Common myeloid progenitor, CD34-positive (primary cell): ENCODE results near the gene EDN3.
"Not testable (repeated sequence)": the region's sequence is repeated elsewhere in the genome, so short reads cannot be mapped to it uniquely, and the experiment has no call there.

Experiments used
- CTCF ChIA-PET: fragments of 350-600 bp; sonication (Branson Sonifier 250); formaldehyde crosslinking; loops from one replicate; lab custom pipeline; 2021; ENCODE audit warnings: antibody characterized with exemption; lab: Charles Lee
- POLR2A ChIA-PET: fragments of 350-600 bp; sonication (Branson Sonifier 250); formaldehyde crosslinking; loops from one replicate; lab custom pipeline; 2021; ENCODE audit warnings: antibody characterized with exemption; lab: Charles Lee
- DNase-seq, 3 donors: peaks; one replicate each; pipeline versions ENCODE4 v3.0.0 to v3.0.0-alpha.2; 2013
- H3K27ac ChIP-seq, 2 experiments: 1 replicate in 1 of 2; 2 replicates in 1 of 2; pipeline ENCODE4 v1.7.0; 2013; ENCODE audit warnings: inconsistent platforms in 2 of 2, low read length in 2 of 2, mild to moderate bottlenecking in 2 of 2, low read depth in 1 of 2, moderate library complexity in 1 of 2; ENCODE audit not compliant: severe bottlenecking in 2 of 2, insufficient read depth in 1 of 2, poor library complexity in 1 of 2
- H3K27me3 ChIP-seq, 5 experiments: replicated peaks in 2 of 5; 1 replicate in 3 of 5; 2 replicates in 2 of 5; pipeline versions ENCODE4 v1.6.1 to v1.7.0; 2013; ENCODE audit warnings: low read length in 4 of 5, mild to moderate bottlenecking in 2 of 5, moderate library complexity in 2 of 5, inconsistent platforms in 1 of 5; ENCODE audit not compliant: insufficient read depth in 5 of 5, control insufficient read depth in 4 of 5
- H3K36me3 ChIP-seq, 4 experiments: 1 replicate in 2 of 4; 2 replicates in 2 of 4; pipeline versions ENCODE4 v1.6.1 to v1.7.0; 2013; ENCODE audit warnings: low read length in 3 of 4, control low read depth in 1 of 4, mild to moderate bottlenecking in 1 of 4; ENCODE audit not compliant: control insufficient read depth in 4 of 4, insufficient read depth in 4 of 4
- H3K4me1 ChIP-seq, 4 experiments: 1 replicate in 3 of 4; 2 replicates in 1 of 4; pipeline versions ENCODE4 v1.6.1 to v1.7.1; 2013; ENCODE audit warnings: low read length in 3 of 4, mild to moderate bottlenecking in 3 of 4, control low read depth in 1 of 4, inconsistent platforms in 1 of 4, moderate library complexity in 1 of 4; ENCODE audit not compliant: control insufficient read depth in 4 of 4, insufficient read depth in 4 of 4; ENCODE audit errors: control extremely low read depth in 1 of 4
- H3K4me3 ChIP-seq, 7 experiments: 1 replicate in 4 of 7; 2 replicates in 3 of 7; pipeline versions ENCODE4 v1.5.1 to v1.7.0; 2013; ENCODE audit warnings: mild to moderate bottlenecking in 7 of 7, low read length in 6 of 7, moderate library complexity in 6 of 7, inconsistent platforms in 2 of 7, low read depth in 2 of 7, control low read depth in 1 of 7; ENCODE audit not compliant: insufficient read depth in 4 of 7, control insufficient read depth in 1 of 7; ENCODE audit errors: extremely low read depth in 1 of 7
- H3K9me3 ChIP-seq, 5 experiments: 1 replicate in 4 of 5; 2 replicates in 1 of 5; pipeline versions ENCODE4 v1.6.1 to v1.7.1; 2013; ENCODE audit warnings: low read length in 4 of 5, mild to moderate bottlenecking in 2 of 5, inconsistent platforms in 1 of 5, low read depth in 1 of 5, moderate library complexity in 1 of 5; ENCODE audit not compliant: control insufficient read depth in 4 of 5, insufficient read depth in 2 of 5; ENCODE audit errors: control extremely low read depth in 1 of 5
- WGBS: methylation state at CpG from one replicate; pipeline ENCODE4 v1.1.5; 2013; ENCODE audit not compliant: insufficient coverage; 5-methylcytosine and 5-hydroxymethylcytosine counted together

EDN3 gene

GRCh38 chr20:59354460-59354859, 54.0 kb downstream of the EDN3 start:
- DNase-seq = no peak
- Histone ChIP-seq H3K4me3 (no peak overlapping the region), H3K9me3 (no peaks in the 10 kb centered on the region), H3K4me1 (no peaks in the 10 kb centered on the region), H3K36me3 (no peaks in the 10 kb centered on the region), H3K27me3 (no peaks in the 10 kb centered on the region), H3K27ac (no peak overlapping the region)
- POLR2A ChIA-PET = no interaction called here
- CTCF ChIA-PET = no interaction called here
- 100% methylated on average over 4 of the region's 6 CpGs for WGBS

GRCh38 chr20:59355242-59355641, 54.8 kb downstream of the EDN3 start:
- Histone ChIP-seq H3K4me3 (no peak overlapping the region), H3K36me3 (no peaks in the 10 kb centered on the region), H3K9me3 (no peaks in the 10 kb centered on the region), H3K4me1 (no peaks in the 10 kb centered on the region), H3K27me3 (no peaks in the 10 kb centered on the region), H3K27ac (no peak overlapping the region)
- ChIA-PET CTCF (no interaction called here), POLR2A (no interaction called here)
- 50% methylated on average over 1 of the region's 2 CpGs for WGBS
- no peak for DNase-seq

GRCh38 chr20:59356662-59357165, 56.3 kb downstream of the EDN3 start:
- ChIA-PET CTCF (interaction anchor here (0.6 to 1.5 kb wide), 2 partner anchors 12 to 27 kb away, joined by 3 to 4 read pairs; no protein-coding TSS in a partner anchor), POLR2A (no interaction called here)
- Histone ChIP-seq H3K27ac (no peak overlapping the region), H3K27me3 (no peaks in the 10 kb centered on the region), H3K4me1 (no peaks in the 10 kb centered on the region), H3K36me3 (no peaks in the 10 kb centered on the region), H3K9me3 (no peaks in the 10 kb centered on the region), H3K4me3 (no peak overlapping the region)
- 66% methylated on average over 4 of the region's 4 CpGs for WGBS
- no peak for DNase-seq

GRCh38 chr20:59358793-59359192, 58.4 kb downstream of the EDN3 start:
- H3K4me3 ChIP-seq, H3K9me3 ChIP-seq, DNase-seq, H3K36me3 ChIP-seq, POLR2A ChIA-PET, CTCF ChIA-PET, H3K27me3 ChIP-seq, H3K27ac ChIP-seq, H3K4me1 ChIP-seq: not testable (repeated sequence)
- WGBS = 83% methylated on average over 1 of the region's 9 CpGs

GRCh38 chr20:59359906-59360725, 59.7 kb downstream of the EDN3 start:
- POLR2A ChIA-PET = no interaction called here

GRCh38 chr20:59360934-59361333, 60.5 kb downstream of the EDN3 start:
- Histone ChIP-seq H3K36me3 (no peaks in the 10 kb centered on the region), H3K9me3 (no peaks in the 10 kb centered on the region), H3K4me1 (no peaks in the 10 kb centered on the region), H3K27me3 (peaks cover 0 to 6% (median 0%) of the 10 kb centered on the region in 5 experiments), H3K27ac (no peak overlapping the region), H3K4me3 (no peak overlapping the region)
- CTCF ChIA-PET = no interaction called here
- 100% methylated on average over 3 of the region's 4 CpGs for WGBS
- DNase-seq = no peak
- POLR2A ChIA-PET = no interaction called here

More at GRCh38 chr20:59359906-59360725, 59.7 kb downstream of the EDN3 start:
- no peaks in the 10 kb centered on the region for H3K4me1 ChIP-seq
- H3K27me3 ChIP-seq = peaks cover 0 to 6% (median 0%) of the 10 kb centered on the region in 5 experiments
- DNase-seq = no peak
- CTCF ChIA-PET = no interaction called here
- H3K4me3 ChIP-seq = no peak overlapping the region
- 94% methylated on average over 10 of the region's 15 CpGs for WGBS
- H3K36me3 ChIP-seq = no peaks in the 10 kb centered on the region
- H3K27ac ChIP-seq = no peak overlapping the region
- no peaks in the 10 kb centered on the region for H3K9me3 ChIP-seq

- Histone ChIP-seq H3K9me3 (no peaks in the 10 kb centered on the region), H3K27ac (no peak overlapping the region), H3K27me3 (peaks cover 0 to 6% (median 0%) of the 10 kb centered on the region in 5 experiments), H3K4me3 (no peak overlapping the region), H3K36me3 (no peaks in the 10 kb centered on the region), H3K4me1 (no peaks in the 10 kb centered on the region)
- ChIA-PET CTCF (no interaction called here), POLR2A (no interaction called here)
- whole genome bisulfite sequencing = 100% methylated on average over 3 of the region's 5 CpGs
- DNase-seq = no peak
Observed at GRCh38 chr20:59361411-59361810, 61.0 kb downstream of the EDN3 start.
